ENCODE results near the gene FAM229A.
"Not testable (repeated sequence)": the region's sequence is repeated elsewhere in the genome, so short reads cannot be mapped to it uniquely, and the experiment has no call there.

FAM229A gene, protein sequence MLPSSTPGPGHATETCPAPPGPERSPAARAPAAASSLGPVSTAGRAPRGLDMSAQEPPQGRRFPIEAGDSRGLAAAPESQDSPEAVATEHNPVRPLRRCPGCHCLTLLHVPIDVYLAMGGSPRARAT

DNA sequence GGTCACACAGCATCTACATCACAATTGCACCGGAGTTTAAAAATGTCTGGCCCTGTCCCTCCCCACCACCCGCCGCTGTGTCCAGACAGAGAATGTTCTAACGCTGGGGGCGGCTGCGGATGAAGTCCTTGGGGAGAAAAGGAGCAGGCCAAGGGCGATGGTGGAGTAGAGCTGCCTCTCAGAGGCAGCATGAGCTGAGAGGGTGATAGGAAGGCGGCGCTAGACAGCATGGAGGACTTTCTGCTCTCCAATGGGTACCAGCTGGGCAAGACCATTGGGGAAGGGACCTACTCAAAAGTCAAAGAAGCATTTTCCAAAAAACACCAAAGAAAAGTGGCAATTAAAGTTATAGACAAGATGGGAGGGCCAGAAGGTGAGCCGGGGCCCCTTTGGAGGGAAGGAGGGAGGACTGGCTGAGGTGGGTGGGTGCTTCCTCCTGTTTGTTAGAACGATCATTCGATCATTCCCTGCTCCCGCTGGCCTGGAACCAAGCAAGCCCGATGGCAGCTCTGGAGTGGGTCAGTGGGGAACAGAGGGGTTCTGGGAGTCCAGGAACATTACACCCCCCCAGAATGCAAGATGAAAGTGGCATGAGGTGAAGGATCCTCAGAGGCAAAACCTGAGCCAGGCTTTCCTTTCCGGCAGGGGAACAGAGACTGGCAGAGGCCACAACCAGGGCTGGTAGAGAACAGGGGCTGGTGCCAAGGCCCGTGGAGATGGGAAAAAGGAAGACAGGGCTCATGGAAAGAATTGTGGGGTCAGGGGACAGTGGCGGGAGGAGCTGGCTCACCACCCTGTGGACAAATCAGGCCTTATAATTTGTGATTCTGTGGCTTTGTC is at the start of gene FAM229A, which contains the start of gene TSSK3:
Gene FAM229A, minus strand, starts transcription at position 12 of the 840 bp plus-strand sequence. CDS start 394 bp downstream, outside the sequence.
Gene TSSK3, plus strand, starts transcription at position 66 of the 840 bp plus-strand sequence. Its CDS starts 163 bp downstream, at position 229.
- DNase-seq (ENCODE audit: low read depth in 3 of 3), result no peak

DNA sequence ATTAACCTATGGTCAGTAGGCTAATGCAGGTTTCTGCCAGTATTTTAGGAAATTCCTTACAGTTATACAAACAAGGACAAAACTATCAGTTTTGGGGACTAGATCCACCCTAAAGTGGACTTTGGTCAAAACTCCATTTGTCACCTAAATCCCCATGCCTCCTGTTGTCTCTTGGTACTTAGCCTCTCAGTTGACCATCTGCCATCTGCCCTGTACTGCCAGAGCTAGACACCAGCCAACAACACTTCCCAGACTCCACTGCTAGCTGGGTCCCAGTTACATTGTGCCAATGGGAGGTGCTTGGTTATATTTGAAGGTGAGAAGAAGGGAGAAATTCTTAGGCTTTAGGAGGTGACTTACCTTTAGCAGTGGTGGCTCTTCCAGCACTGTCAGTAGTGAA is 49.0 kb upstream of the FAM229A start:
- no peak for DNase-seq (ENCODE audit: low read depth in 3 of 3)

DNA sequence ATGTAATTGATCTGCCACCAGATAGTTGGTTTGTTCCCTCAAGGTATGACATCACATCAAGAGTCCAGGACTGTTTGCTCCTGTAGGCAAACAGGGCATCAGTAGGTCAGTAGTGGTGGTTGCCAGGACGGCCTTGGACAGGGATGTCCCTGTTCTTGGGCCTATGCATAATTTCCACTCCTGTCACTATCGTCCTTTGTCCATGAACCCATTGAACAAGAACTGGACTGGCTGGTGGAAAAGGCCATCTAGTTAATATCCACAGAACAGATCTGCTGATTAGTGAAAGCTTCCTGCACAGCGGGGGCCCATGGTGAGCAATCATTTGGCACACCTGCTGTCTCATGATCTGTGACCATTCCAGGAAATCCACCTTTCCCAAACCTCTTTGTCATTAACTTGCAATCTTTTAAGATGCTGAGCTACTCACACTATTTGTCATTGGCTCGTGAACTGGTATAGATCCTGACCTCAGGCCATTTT is 44.4 kb upstream of the FAM229A start:
- no peak for DNase-seq (ENCODE audit: low read depth in 3 of 3)

DNA sequence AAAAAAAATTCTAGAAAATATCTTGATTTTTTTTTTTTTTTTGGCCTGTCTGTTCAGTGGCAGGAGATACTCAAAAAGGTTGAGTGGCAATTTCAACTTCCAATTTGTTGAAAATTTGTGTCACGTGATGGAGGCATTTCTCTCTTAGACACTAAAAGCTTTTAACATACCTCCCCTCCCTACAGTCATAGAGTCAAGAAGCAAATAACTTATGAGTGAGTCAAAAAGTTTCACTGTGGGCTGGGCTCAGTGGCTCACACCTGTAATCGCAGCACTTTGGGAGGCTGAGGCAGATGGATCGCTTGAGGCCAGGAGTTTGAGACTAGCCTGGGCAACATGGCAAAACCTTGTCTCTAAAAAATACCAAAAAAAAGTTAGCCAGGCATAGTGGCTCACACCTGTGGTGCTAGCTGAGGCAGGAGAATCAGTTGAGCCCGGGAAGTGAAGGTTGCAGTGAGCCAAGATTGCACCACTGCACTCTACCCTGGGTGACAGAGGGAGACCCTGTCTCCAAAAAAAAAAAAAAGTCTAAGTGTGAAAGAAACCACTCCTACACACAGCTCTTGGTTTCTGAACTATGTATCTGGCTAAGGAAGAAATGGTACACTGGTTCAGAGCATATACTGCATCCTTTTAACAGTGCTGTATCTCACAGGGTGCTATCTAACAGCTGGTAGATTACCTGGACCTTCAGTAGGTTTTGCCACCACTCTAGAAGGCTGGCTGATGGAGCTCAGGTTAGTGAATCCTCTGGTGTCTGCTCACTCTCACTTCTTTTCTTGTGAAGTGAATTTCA is 43.6 kb upstream of the FAM229A start:
- DNase-seq (ENCODE audit: low read depth in 3 of 3), result no peak

DNA sequence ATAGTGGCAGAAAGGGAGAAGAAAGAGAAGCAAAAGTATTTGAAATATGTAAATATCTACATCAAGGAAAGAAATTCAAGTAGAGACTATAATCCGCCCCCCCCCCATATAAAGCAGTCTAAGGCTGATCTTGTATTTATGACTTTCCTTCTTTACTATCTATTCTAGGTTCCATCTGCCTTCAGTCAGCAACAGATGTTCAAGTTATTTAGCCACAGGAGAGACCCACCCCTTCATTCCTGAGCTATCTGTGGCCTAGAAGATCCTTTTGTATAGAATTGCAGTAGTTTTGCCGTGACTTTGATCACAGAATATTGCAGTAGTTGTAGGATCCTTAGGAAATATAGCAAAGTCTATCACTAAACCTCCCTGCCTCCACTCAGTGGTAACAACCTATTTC is 42.7 kb upstream of the FAM229A start:
- DNase-seq (ENCODE audit: low read depth in 3 of 3), result no peak

DNA sequence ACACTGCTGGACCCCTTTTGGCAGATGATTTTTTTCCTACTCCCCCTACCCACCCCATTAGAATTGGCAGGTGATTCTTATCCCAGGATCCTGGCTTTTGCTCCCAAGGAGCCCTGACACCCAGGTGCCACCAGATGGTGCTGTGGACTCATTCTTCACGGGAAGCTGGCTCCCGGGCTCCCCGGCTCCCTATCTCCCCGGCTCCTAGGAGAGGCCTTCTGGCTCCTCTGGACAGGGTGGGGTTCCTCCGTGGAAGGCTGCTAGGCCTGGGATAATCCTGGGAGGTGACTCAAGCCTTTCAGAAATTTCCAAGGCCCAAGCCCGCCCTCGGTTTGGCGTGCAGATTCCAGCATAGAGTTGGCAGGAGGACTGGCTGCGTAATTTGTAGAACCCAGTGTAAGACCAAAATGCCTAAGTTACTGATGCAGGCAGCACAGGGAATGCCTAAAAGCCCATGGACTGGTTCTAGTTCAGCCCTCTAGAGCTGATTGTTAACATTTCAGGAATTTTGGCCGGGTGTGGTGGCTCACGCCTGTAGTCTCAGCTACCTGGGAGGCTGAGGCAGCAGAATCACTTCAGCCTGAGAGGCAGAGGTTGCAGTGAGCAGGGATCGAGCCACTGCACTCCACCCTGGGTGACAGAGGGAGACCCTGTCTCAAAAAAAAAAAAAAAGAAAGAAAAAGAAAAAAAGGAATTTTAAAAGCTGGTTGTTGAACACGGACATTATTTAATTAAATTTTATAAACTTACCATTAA is 38.8 kb upstream of the FAM229A start:
- DNase-seq (ENCODE audit: low read depth in 3 of 3), result peak; percentile 13 to 22 (median 15)

DNA sequence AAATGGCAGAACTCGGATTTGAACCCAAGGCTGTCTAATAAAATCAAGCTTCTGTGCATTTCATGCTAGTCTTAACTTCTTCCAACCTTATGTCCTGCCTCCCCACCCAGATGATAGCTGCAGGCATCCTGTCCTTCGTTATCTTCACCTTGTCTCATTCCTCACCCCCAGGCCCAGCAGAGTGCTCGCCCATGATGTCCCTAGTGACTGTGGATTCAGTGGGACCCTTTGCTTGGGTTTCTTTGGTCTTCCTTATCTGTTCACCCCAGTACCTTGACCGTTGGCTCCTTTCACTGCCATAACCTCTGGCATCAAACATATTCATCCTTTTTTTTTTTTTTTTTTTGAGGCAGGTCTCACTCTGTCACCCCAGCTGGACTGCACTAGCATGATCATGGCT is 37.6 kb upstream of the FAM229A start:
- DNase-seq (ENCODE audit: low read depth in 3 of 3), result no peak

DNA sequence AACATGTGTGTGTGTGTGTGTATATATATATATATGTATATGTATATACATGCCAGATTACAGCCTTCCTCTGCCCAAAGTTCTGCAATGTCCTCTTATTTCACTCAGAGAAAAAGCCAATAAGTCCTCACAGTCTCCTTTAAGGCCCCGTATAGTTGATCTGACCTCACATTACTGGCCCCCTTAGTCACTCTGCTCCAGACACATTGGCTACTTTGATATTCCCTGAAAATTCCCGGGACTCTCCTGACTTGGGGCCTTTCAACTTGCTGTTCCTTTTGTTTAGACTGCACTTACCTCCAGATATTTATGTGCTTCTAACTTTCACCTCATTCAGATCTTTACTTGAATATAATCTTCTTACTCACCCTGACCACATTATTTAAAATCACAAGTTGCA is 36.1 kb upstream of the FAM229A start:
- DNase-seq (ENCODE audit: low read depth in 3 of 3), result no peak

DNA sequence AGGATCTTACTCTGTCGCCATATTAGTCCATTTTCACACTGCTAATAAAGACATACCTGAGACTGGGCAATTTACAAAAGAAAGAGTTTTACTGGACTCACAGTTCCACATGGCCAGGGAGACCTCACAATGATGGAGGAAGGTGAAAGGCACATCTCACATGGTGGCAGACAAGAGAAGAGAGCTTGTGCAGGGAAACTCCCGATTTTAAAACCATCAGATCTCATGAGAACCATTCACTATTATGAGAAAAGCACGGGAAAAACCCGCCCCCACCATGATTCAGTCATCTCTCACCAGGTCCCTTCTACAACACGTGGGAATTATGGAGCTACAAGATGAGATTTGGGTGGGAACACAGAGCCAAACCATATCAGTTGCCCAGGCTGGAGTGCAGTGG is 34.2 kb upstream of the FAM229A start:
- not testable (repeated sequence) for DNase-seq (ENCODE audit: low read depth in 3 of 3)

DNA sequence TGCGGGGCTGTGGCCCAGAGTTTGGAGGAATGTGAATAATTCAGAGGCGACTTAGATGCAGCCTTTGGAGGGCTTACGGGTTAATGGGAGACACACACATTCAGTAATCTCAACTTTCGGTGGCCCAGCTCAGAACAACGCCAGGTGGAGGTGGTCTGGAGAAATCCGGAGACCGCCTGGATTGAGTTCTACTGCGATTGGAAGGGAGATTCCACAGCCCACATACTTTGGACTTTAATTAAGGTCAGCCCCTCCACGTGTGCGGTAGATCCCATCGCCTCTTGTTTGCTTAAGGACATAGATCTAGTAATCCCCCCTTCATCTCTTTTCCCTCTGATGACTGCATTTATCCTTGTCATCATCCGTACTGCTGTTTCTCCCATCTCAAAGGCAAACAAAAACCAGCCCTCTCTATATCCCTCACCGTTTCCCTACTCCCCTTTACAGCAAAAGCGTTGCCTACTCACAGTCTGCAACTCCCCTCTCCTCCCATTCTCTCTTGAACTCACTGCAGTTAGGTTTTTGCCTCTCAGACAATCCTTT is 32.7 kb upstream of the FAM229A start:
- DNase-seq (ENCODE audit: low read depth in 3 of 3), result no peak

DNA sequence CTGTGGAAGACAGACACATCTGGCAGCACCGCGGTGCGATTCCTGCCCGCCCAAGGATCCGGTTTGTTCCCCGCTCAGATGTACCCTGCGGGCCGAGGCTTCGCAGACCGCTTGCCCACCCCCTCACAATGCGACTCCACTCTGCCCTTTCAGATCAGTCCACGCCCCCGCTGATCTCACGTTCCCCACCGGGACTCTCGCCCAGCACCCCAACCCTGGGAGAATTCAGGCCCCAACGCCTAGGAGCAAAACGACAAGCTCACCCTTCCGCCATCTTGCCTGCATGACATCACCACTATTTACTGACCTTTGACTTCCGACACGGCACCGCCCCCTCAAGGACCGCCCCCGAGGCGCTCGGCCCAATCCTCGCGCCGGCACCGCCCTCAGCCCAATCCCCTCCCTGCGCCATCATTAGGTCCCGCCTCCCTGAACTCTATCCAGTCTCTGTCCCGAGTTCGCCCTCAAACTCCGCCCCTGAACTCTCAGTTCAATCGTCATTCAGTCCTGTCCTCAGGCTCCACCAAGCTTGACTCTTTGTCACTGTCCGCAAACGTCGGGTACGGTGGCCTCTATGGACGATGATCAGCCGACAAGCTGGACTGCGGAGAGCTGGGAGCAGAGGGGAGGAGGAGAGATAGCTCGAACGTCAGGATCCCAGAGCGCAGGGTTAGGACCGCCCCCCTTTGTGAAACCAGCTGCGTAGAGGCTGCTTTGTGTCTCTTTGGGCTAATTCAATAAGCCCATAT is 32.0 kb upstream of the FAM229A start, which contains the start of gene BSDC1:
Gene BSDC1, minus strand, starts transcription at position 301 of the 749 bp plus-strand sequence. Its CDS starts 27 bp downstream, at position 274.
- peak; percentile 95 to 97 (median 95) for DNase-seq (ENCODE audit: low read depth in 3 of 3)

DNA sequence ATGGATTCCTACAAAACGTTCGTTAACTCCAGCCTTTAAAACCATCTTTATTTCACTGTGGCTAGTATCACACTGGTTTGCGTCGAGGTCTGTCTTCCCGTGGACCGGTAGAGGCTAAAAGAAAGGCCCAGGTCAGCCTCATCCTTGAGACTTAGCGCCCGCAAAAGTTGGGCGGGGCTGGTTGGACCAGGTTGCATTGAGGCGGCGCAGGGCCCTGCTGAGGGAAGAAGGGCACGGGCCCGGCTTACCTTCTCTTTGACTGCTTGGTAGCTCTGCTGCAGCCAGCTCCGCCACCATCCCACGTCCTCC is 31.5 kb upstream of the FAM229A start:
- DNase-seq (ENCODE audit: low read depth in 3 of 3), result no peak

DNA sequence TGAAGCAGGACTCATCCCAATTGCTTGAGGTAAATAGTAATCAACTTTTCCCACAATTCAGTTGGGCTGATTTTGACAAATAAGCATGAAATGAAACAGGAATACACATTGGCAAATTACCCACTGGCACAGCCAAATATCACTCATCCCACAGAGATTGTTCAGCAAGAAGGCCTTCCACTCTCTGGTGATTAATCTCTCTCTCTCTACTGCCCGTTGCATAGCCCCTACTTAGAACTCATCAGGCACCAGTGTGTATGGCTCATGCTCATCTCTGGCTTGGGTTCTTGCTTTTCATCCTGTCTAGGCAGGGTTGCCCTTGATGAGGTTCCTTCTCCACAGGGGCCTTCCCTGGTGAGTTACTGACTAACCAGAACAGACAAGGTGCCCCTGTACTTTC is 30.9 kb upstream of the FAM229A start:
- no peak for DNase-seq (ENCODE audit: low read depth in 3 of 3)

DNA sequence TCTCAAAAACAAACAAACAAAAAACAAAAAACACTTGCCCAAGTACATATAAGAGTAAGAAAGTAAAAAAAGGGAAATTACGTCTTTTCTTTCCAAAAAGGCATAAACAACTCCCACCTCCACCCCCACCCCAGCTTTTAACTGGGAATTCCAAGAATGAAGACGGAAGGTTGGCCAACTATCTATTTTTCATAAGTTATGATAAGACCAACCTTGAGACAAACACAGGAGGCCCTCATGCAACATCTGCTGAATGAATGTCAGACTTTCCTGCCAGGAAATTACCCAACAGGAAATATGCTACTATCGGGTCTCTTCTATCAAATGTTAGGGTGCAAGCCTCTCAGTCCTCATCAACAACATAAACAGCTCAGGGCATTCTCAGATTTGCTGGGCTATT is 30.0 kb upstream of the FAM229A start:
- no peak for DNase-seq (ENCODE audit: low read depth in 3 of 3)

DNA sequence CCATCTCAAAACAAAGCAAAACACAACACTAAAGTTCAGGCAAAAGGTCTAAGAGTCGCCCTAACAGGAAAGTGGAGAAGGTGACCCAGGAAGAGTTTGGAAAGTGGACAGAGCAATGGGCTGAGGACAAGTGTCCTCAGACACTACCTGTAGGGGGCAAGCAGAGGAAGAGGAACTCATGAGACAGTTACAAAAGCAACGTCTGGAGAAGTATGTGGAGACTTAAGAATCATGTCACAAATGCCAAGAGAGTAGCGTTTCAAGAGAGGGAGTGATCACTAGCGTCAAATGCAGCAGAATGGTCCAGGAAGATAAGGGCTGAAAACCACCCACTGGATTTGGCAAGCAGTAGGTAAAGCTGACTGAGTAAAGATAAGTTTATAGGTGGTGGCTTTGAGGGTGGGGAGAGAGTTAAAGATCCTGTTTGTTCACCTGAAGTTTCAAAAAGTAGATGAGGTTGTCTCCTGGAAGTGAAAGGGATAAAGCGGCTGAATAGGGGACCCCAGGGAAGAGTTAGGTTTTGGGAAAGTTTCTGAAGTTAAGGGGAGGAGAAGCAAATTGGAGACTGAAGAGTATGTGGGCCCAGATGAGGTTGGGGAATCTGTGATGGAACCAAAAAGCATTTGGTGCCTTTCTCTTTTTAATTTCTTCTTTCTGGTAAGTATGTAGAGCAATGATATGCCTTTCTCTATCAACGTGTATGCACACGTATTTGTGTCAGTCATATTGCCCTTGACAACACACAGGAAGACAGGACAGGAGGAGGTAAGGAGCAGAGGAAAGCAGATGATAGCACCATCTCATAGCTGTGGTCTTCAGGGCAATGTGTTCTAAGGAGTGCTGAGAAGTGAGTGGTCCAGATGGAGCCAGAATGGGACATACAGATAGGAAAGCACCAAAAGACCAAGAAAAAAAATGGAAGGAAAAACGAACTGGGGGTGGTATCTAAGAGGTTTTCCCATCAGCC is 28.9 kb upstream of the FAM229A start:
- no peak for DNase-seq (ENCODE audit: low read depth in 3 of 3)

DNA sequence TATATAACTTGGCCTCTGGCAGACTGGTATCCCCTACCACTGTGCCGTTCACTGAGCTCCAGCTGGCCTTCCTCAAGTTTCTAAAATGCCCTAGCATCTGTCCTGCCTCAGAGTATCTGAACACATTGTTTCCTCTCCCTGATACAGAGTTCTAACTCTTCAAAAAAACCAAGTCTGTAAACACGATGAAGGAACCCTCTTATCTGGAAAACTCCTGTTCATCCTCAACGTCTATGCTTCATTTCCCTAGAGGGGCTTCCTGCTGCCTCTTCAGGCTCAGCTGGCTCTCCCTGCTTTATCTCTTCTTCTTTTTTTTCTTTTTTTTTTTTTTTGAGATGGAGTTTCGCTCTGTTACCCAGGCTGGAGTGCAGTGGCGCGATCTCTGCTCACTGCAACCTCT is 26.4 kb upstream of the FAM229A start:
- no peak for DNase-seq (ENCODE audit: low read depth in 3 of 3)

DNA sequence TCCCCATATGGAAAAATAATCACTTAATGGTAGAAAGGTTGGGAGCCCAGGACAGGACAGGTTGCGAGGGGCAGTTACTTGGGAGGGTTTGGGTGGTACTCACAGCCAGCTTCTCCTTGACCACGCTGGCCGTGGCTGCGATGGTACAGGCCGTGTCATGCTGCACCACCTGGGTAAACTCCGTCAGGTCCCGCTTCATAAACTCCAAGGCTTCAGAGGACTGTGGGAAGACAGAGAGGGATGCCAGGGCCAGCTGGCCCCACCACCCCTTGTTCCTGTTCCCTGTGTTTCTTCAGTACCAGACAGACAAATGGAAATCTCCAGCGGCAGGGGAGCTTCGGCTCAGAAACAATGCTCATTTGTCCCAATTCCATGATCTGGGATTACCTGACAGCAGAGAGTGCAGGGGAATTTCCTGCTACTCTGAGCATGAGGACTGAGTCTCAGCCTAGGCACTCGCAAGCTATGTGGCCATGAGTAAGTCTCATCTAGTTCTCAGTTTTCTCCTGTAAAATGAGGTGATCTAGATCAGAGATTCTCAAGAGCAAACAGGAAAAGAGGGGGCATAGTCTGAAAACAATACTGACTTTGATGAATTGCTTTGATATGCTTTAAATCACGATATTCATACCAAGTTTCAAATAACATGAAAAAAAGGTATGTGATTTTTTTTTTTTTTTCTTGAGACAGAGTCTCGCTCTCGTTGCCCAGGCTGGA is 24.5 kb upstream of the FAM229A start:
- no peak for DNase-seq (ENCODE audit: low read depth in 3 of 3)

DNA sequence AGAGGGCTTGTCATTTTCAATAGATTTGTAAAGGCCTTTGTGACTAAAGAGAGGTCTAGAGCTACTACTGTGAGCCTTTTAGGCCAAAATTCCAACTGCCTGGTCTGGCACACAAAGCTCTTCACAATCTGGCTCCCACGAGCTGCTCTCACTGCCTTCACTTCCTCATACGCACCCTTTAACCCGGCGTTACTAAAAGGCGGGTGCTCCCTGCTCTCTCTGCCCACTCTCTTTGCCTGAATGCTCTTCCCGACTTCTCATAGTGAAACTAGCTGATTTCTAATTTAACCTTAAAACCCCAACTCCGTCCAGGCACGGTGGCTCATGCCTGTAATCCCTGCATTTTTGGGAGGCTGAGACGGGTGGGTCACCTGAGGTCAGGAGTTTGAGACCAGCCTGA is 17.8 kb upstream of the FAM229A start:
- DNase-seq (ENCODE audit: low read depth in 3 of 3), result no peak
